Globus pallidus (tissue), 1 donor: ENCODE measurements around the gene MAPKAPK3.
A peak's percentile ranks its signal among the peaks of the same experiment; 100 is the strongest.

ENCODE experiments used
- DNase-seq: peaks from one replicate; pipeline ENCODE4 v3.0.0-alpha.2; 2015; ENCODE audit warnings: low spot score

Gene MAPKAPK3

DNA sequence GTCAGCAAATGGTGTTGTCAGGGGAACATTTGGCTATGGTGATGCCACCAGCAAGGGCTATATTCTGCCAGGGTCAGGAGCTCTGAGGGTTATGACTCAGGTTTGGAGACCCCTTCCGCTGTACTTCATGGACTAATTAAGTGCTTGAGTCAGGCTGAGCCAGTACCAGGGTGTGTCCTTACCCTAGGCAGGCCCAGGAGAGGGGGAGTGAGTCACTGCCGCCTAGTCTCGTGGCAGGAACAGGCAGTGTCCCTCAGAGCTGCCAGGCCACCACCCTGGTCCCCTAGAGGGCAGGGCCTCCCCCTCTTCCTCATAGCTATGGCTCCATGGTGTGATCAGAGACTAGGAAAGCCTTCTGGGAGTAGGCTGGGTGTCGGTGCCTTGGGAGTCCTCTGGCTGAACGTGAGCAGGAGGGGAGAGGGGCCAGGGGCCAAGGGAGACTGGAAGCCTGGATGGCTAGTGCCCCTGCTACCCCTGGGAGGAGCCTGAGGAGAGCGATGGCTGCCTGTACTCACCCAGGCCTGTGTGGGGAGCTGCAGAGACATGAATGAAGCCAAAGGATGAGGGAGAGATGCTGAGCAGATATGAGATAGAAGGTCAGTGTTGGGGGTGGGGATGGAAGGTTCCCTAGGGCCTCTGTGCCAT is 10.6 kb downstream of the MAPKAPK3 start:
- no peak for DNase-seq

GRCh38 chr3:50628601-50629000 is 11.7 kb downstream of the MAPKAPK3 start:
- DNase-seq, result no peak

DNA sequence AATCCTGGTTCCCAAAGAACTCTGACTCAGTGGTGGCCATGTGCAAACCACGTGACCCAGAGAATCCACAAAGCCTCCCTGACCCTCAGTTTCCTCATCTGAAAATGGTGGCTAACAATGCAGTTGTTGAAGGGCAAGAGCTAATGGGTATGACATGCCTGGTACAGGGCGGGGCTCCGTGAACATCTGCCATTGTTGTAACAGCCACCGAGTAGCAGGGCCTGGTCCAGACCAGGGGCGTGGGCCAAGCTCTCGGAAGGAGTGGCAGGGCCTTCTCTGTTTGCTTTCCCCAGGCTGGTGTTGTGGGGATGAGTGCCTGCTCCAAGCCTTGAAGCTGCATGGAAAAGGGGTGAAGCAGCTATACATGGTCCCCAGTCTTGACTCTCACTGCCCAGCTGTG is 13.4 kb downstream of the MAPKAPK3 start:
- DNase-seq, result no peak

GRCh38 chr3:50630877-50631276 is 13.9 kb downstream of the MAPKAPK3 start:
- DNase-seq, result no peak

DNA sequence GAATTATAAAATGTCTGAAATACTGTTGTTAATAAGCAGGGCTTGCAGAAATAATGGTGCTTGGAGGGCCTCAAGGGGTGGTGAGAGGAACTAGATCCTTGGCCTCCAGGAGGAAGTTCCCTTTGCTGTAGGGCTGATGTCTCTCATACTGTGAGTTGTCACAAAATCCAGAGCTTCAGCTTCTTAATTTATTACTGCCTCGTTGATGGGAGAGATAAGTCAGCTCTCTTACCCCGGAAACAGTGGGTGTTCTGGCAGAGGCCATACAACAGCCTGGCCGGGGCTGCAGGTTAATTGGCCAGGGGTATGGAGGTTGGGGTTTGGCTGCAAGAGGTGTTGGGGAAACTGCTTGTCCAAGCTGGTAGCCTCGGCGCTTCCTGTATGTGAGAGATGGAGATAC is 15.5 kb downstream of the MAPKAPK3 start:
- no peak for DNase-seq

DNA sequence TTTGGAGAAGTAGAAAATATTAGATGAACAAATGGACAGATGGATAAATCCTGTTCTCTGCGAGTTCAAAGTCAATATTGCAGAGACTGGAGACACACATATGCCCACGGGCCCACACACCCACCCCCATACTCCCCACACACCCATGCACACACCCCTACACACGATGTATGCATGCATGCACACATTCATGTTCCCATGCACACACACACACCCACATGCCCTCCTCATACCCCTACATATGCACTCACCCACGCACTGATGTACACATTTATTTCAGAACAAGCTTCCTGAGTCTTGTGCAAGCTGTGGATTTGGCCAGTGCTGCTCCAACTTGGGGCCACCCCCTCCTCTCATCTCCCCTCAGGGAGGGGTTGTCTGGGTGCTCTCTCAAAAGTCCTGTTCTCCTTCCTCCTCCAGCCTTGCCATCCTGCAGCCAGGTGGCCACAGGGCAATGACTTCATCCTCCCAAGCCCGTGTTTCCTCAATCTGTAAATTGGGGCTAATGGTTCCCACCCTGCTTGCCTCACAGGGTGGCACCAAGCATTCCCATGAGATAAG is 16.4 kb downstream of the MAPKAPK3 start:
- no peak for DNase-seq

- no peak for DNase-seq
Measured at GRCh38 chr3:50635066-50635465, 18.1 kb downstream of the MAPKAPK3 start.

- DNase-seq, result no peak
Measured at GRCh38 chr3:50637011-50637410, 20.1 kb downstream of the MAPKAPK3 start.

GRCh38 chr3:50637945-50638344 is 21.0 kb downstream of the MAPKAPK3 start:
- DNase-seq, result no peak

GRCh38 chr3:50639055-50639494 is 22.1 kb downstream of the MAPKAPK3 start:
- DNase-seq, result no peak

GRCh38 chr3:50642382-50642781 is 25.4 kb downstream of the MAPKAPK3 start:
- no peak for DNase-seq

DNA sequence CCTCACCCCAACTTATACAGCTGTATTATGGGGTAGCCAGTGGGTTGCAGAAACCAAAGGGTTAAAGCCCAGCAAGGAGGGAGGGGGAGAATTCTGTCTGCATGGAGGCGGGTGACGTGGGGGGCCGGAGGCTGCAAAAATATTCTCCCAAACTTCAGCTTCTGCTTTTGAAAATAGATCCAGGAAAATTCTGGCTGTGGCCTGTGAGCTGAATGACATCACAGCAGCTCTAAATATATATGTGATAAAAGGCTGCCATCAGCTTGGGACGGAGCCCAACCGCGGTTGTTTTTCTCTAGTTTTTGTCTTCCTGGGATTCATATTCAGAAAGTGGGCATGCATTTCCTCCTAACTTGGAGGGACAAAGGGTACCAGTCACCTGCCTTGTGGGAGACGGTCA is 27.6 kb downstream of the MAPKAPK3 start:
- no peak for DNase-seq

DNA sequence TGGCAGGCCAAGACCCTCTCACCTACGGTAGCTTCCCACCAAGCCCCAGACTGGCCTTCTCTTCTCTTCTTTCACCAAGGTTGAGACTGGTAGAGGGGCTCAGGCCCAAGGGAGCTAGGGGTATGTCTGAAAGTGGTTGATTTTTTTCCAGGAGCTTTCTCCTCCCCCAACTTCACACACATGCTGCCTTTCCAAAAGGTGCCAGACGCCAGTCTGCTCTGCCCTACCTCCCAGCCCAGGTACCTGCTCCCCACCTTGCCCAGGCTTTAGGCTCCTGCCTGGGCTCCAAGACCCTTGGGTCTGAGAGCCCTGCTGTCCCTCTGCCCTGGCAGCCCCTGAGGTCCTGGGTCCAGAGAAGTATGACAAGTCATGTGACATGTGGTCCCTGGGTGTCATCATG is 28.4 kb downstream of the MAPKAPK3 start:
- no peak for DNase-seq

DNA sequence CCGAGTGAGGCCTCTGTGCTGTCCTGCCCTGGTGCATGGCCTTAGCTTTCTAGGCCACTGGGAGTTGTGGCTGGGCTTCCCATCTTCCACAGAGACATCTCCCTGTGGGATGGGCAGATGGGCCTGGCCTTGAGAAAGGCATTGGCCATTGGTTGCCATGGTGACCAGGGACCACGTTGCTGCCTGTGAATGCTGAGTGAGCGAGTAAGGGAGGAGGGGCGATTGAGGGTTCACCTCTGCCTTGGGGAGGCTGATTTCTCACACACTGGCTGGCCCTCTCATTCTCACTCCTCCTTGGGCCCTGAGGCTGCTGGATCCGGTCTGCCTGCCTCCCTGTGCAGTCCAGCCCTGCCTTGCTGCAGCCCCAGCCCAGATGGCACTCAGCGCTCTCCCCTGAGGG is 31.4 kb downstream of the MAPKAPK3 start:
- no peak for DNase-seq

GRCh38 chr3:50648944-50649343 is 32.0 kb downstream of the MAPKAPK3 start:
- DNase-seq, result no peak

DNA sequence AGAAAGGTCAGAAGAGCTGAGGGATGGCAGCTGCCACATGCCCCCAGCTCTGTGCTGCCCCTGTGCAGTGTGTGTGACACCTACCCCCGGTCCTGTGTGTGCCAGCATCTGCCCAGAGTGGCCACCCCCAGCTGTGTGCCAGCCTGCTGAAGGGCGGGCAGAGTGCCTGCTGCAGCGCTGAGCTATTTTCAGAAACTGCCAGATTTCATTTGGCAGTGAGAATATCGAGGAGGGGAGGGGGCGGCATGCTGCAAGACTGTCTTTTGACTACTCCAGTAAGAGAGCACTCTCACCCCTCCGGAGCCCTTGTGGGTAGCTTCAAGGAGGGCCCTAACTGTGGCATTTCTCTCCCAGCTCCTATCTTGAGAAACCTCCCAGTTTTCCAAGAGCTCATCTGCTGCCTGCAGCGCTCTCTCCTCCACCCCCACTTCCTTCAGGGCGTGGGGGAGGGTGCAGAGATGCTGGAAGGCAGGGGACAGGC is 32.5 kb downstream of the MAPKAPK3 start:
- peak; percentile 64 for DNase-seq

GRCh38 chr3:50650018-50650417 is 33.1 kb downstream of the MAPKAPK3 start:
- DNase-seq, result no peak

DNA sequence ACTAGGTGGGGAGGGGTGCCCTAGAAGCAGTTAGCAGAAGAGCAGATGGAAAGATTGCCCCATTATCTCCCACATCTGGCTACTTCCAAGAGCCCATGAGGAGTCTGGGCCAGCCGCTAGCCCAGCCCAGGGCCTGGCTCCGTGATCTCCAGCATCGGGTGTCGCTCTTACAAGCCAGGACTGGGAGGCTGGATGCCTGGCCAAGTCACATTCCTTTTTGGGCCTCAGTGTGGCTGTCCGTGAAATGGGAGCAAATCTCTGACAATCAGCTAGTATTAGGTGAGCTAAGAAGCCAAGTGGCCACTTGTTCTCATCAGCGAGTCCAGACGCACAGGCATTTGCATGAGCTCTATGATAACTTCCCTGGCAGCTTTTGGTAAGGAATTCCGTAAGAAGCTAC is 34.5 kb downstream of the MAPKAPK3 start:
- no peak for DNase-seq

DNA sequence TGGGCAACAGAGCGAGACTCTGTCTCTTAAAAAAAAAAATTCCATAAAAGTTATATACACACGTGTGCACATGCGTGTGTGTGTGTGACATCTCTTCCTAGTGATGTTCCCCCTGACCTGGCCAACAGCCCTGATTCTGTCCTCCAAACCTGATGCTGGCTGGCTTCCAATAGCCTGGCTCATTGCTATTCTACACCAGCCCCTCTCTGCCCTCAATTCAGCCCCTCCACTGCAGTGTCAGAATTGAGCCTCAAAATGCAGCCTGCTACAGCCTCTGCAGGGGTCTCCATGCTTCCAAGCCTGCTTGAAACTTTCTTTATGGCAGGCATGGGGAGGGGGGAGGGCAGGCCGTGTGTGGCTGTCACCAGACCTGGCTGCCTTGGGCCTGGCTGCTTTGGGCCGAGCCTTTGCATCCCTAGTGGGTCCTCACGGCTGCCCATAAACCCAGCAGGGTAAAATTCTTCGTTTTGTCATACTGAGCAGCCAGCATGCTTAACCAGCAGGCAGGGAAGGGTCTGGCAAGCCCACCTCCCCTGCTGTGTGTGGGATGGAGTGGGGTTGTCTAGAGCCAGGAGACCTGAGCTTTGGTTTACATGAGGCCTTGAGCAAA is 35.1 kb downstream of the MAPKAPK3 start:
- DNase-seq, result no peak

DNA sequence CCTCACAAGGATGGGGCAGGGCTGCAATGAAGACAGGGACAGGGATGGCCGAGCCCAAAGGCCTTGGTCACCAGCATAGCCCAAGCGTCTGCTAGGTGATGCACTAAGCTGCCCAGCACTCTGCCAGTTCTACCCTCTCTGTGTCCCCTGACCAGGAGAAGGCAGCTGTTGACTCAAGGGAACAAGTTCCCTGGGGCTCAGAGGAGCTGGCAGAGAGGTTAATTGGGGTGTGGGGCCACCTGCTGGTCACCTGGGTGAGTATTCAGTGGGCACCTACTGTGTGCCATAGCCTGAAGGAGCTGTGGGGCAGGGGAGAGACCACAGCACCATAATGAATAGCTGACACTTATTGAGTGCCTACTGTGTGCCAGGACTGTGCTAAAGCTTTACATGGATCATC is 35.8 kb downstream of the MAPKAPK3 start:
- no peak for DNase-seq

GRCh38 chr3:50653937-50654595 is 37.1 kb downstream of the MAPKAPK3 start:
- DNase-seq, result no peak

GRCh38 chr3:50655009-50655830 is 38.3 kb downstream of the MAPKAPK3 start:
- no peak for DNase-seq
